HCT116 (cell line): ENCODE data around the gene PRICKLE2.

Experiments used
- ELF1 ChIP-seq: IDR thresholded peaks from 2 replicates; pipeline ENCODE4 v1.6.1; 2012; ENCODE audit warnings: low read depth, borderline replicate concordance
- EZH2 ChIP-seq: fragments of 200-600 bp; sonication (generic); IDR thresholded peaks from 2 replicates; pipeline ENCODE4 v1.6.1; 2017; ENCODE audit warnings: antibody characterized with exemption, mixed run types
- JUND ChIP-seq: IDR thresholded peaks from 2 replicates; pipeline ENCODE4 v1.6.1; 2012
- MAX ChIP-seq: IDR thresholded peaks from 2 replicates; pipeline ENCODE4 v1.6.1; 2012
- ZFX ChIP-seq: fragments of 450-650 bp; IDR thresholded peaks from 2 replicates; pipeline ENCODE4 v1.6.1; 2017
- TF ChIP-seq, protein P1 (sequence below), 3 experiments: fragments of 200-600 bp in 1 of 3; sonication (generic) in 1 of 3; IDR thresholded peaks in 2 of 3; conservative IDR thresholded peaks in 1 of 3; 2 replicates each; pipeline ENCODE4 v1.5.1; 2012 to 2017; ENCODE audit warnings: low read depth in 2 of 3, low read length in 2 of 3, antibody characterized with exemption in 1 of 3, borderline replicate concordance in 1 of 3, control low read depth in 1 of 3, mild to moderate bottlenecking in 1 of 3, mixed read lengths in 1 of 3, mixed run types in 1 of 3, moderate library complexity in 1 of 3; ENCODE audit not compliant: insufficient read depth in 1 of 3
- TF ChIP-seq, protein P2 (sequence below): IDR thresholded peaks from 2 replicates; pipeline ENCODE4 v1.6.1; 2012

DNA sequence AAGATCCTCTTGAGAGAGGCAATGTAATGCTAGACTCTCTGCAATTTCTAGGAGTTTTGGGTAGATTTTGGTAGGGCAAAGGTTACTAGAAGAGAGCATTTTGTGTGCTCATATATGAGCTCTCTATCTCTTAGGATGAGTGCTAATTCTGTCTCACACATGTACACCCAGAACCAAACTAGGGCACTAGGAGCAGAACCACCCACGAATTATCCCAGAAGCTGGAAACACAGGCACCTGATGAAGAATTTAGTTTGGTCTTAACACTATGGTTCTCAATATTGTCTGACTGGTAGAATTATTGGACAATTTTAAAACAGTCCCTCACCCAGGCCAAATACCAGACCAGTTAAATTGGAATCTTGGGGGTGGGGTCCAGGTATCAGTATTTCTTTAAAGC lies 94.8 kb downstream of the PRICKLE2 start:
- no peak for TF ChIP-seq EZH2
- TF ChIP-seq ZFX = no peak
- TF ChIP-seq ELF1 = no peak
- TF ChIP-seq, protein P1, sequence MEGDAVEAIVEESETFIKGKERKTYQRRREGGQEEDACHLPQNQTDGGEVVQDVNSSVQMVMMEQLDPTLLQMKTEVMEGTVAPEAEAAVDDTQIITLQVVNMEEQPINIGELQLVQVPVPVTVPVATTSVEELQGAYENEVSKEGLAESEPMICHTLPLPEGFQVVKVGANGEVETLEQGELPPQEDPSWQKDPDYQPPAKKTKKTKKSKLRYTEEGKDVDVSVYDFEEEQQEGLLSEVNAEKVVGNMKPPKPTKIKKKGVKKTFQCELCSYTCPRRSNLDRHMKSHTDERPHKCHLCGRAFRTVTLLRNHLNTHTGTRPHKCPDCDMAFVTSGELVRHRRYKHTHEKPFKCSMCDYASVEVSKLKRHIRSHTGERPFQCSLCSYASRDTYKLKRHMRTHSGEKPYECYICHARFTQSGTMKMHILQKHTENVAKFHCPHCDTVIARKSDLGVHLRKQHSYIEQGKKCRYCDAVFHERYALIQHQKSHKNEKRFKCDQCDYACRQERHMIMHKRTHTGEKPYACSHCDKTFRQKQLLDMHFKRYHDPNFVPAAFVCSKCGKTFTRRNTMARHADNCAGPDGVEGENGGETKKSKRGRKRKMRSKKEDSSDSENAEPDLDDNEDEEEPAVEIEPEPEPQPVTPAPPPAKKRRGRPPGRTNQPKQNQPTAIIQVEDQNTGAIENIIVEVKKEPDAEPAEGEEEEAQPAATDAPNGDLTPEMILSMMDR (IDR thresholded peaks at IDR 0.05 in 2 of 3, conservative IDR thresholded peaks at IDR 0.05 in 1 of 3; ENCODE audit: borderline replicate concordance in 1 of 3, insufficient read depth in 1 of 3, low read depth in 2 of 3, low read length in 2 of 3) = no peak
- TF ChIP-seq, protein P2, sequence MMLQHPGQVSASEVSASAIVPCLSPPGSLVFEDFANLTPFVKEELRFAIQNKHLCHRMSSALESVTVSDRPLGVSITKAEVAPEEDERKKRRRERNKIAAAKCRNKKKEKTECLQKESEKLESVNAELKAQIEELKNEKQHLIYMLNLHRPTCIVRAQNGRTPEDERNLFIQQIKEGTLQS = no peak
- no peak for TF ChIP-seq JUND
- TF ChIP-seq MAX = no peak
